Mucosa of rectum (tissue), 2 donors: ENCODE measurements around the gene LNX1.

Experiments used
- H3K27ac ChIP-seq, 2 donors: one replicate each; pipeline ENCODE4 v1.7.0; 2013; ENCODE audit warnings: inconsistent platforms in 2 of 2, low read depth in 2 of 2, low read length in 2 of 2
- H3K27me3 ChIP-seq, 2 donors: one replicate each; pipeline ENCODE4 v1.7.0; 2013; ENCODE audit warnings: low read length in 2 of 2; ENCODE audit not compliant: control insufficient read depth in 2 of 2, insufficient read depth in 2 of 2
- H3K36me3 ChIP-seq, 2 donors: one replicate each; pipeline ENCODE4 v1.7.0; 2013; ENCODE audit warnings: low read length in 2 of 2; ENCODE audit not compliant: control insufficient read depth in 2 of 2, insufficient read depth in 2 of 2
- H3K4me1 ChIP-seq, 2 donors: one replicate each; pipeline ENCODE4 v1.7.0; 2013; ENCODE audit warnings: low read length in 2 of 2, mild to moderate bottlenecking in 1 of 2; ENCODE audit not compliant: control insufficient read depth in 2 of 2, insufficient read depth in 2 of 2
- H3K4me3 ChIP-seq, 2 donors: one replicate each; pipeline ENCODE4 v1.7.0; 2013; ENCODE audit warnings: low read length in 2 of 2
- H3K9ac ChIP-seq, 2 donors: one replicate each; pipeline ENCODE4 v1.7.0; 2013; ENCODE audit warnings: low read length in 2 of 2, low read depth in 1 of 2, mild to moderate bottlenecking in 1 of 2
- H3K9me3 ChIP-seq, 2 donors: one replicate each; pipeline ENCODE4 v1.7.0; 2013; ENCODE audit warnings: low read length in 2 of 2; ENCODE audit not compliant: control insufficient read depth in 2 of 2
- donor health status: healthy.
- donor health status: Normal muscosa, but diverticular disease.

LNX1 gene

DNA sequence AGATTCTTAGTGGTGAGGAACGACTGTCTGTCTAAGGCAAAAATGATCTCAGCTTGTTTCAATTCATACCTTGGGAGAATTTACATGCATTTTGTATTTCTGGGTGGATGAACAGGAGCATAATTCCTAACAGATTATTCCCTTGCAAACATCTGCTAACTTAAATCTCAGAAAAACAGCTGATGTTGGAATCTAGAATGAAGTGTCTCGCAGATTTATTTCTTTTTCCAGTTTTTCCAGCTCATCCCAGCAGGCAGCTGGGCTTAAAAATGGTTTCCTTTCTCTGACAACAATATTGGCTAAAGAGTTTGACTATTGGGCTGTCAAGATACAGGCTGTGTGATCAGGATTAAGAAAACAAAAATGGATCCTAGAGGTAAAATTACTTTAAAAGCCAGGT lies 1.1 kb downstream of the LNX1 start:
- peaks cover 12 to 49% of the 10 kb centered on the region in 2 donors for H3K4me1 ChIP-seq
- peak overlapping the region; percentile 58 to 84 for H3K4me3 ChIP-seq
- peak overlapping the region in 1 of 2 donors; percentile 84 for H3K27ac ChIP-seq

DNA sequence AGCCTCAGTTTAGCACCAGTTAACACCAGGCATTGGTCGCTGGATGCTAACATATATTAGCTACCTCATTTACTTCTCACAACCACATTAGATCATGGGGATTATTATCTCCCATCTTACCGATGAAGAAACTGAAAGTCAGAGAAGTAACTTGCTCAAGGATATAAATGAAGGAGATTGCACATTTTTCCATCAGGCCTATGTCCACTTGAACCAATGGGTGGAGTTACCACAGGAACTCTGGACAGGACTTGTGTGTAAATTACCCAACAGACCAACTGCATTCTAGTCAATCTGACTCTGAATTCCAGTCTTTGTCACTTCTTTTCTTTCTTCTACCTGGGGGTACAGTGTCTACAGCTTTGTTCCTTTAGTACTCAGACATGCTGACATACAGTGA lies 1.8 kb downstream of the LNX1 start:
- H3K27me3 ChIP-seq = no peaks in the 10 kb centered on the region

More for the DNA sequence above, 1.1 kb downstream of the LNX1 start:
- no peaks in the 10 kb centered on the region for H3K9me3 ChIP-seq
- no peaks in the 10 kb centered on the region for H3K36me3 ChIP-seq
- H3K9ac ChIP-seq = peak overlapping the region in 1 of 2 donors; percentile 72
- H3K27me3 ChIP-seq = no peaks in the 10 kb centered on the region

DNA sequence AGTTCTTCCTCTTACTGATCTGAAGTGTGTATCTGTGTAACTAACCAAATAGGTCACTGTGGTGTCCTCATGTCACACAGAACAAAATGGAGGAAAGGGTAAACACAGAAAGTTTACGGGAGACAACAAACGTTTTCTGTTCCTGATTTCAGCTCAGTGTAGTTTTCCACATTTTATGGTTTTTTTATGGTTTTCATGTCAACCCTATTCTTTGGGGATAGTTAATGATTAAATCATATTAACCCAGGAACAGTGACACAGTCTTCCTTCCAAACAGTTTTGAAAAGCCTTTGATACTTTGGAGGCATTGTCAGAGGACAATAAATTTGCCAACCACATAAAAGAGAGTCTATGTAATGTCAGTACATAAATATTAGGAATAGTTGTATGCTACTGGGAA lies 4.2 kb downstream of the LNX1 start:
- H3K4me1 ChIP-seq = peaks cover 7 to 39% of the 10 kb centered on the region in 2 donors
- H3K36me3 ChIP-seq = no peaks in the 10 kb centered on the region
- peak overlapping the region; percentile 44 to 68 for H3K27ac ChIP-seq
- peak overlapping the region; percentile 18 to 50 for H3K4me3 ChIP-seq
- H3K27me3 ChIP-seq = no peaks in the 10 kb centered on the region
- H3K9me3 ChIP-seq = no peaks in the 10 kb centered on the region
- H3K9ac ChIP-seq = no peak overlapping the region

More for the DNA sequence above, 1.8 kb downstream of the LNX1 start:
- H3K36me3 ChIP-seq = no peaks in the 10 kb centered on the region
- peaks cover 12 to 49% of the 10 kb centered on the region in 2 donors for H3K4me1 ChIP-seq
- peak overlapping the region; percentile 58 to 84 for H3K4me3 ChIP-seq
- no peaks in the 10 kb centered on the region for H3K9me3 ChIP-seq
- peak overlapping the region in 1 of 2 donors; percentile 72 for H3K9ac ChIP-seq
- peak overlapping the region in 1 of 2 donors; percentile 84 for H3K27ac ChIP-seq

DNA sequence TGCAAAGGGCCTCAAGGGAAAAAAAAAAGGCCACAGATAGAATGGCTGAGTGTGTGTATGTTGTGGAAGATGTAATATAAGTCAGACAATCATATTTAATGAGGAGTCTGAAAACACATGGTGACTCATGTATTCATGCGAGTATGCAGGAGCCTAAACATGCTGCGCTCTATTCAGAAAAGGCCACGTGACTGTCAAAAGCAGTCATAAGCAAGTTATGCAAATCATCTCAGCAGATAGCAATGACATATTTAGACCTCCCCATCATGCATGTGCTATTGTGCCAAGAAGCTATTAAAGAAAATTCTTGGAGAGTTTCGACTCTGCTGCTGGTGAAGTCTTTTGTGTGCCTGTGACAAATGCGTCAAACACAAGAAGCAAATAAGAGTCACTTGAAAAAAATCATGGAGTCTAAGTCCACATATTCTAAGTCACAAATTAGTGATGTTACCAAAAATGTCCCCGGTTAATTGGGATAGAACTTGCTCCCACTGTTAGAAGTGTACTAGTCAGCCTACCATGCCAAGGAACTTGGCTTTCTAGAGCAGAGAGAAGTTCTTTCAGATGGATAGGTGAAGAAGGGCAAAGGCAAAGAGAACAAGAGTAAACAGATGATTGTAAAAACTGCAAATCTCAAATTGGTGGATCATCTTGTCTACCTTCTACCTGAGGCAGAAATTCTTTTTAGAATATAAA lies 5.0 kb downstream of the LNX1 start:
- Histone ChIP-seq H3K9ac (no peak overlapping the region), H3K9me3 (no peaks in the 10 kb centered on the region), H3K27me3 (no peaks in the 10 kb centered on the region), H3K4me3 (no peak overlapping the region), H3K36me3 (no peaks in the 10 kb centered on the region), H3K27ac (no peak overlapping the region), H3K4me1 (peaks cover 3 to 33% of the 10 kb centered on the region in 2 donors)

DNA sequence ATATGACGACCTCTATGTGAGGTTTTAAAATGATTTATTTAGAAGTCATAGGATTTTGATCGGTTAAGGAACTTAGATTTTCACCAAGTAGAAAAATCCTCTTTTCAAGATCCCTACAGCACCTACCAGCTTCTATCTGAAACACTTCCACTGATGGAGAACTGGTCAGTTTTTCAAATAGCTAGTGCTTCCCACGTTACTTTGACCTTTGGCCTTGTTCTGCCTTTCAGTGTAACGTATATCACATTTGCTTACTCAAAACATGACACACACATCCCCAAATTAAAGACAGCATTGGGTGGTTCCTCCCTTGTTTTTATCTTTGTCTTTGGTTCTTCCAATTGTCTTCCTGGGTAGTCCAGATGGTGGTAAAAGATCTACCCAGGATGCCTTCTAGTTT lies 6.6 kb downstream of the LNX1 start:
- Histone ChIP-seq H3K36me3 (no peaks in the 10 kb centered on the region), H3K9ac (no peak overlapping the region), H3K9me3 (no peaks in the 10 kb centered on the region), H3K27me3 (no peaks in the 10 kb centered on the region), H3K4me1 (peaks cover 3 to 28% of the 10 kb centered on the region in 2 donors), H3K27ac (no peak overlapping the region), H3K4me3 (no peak overlapping the region)

DNA sequence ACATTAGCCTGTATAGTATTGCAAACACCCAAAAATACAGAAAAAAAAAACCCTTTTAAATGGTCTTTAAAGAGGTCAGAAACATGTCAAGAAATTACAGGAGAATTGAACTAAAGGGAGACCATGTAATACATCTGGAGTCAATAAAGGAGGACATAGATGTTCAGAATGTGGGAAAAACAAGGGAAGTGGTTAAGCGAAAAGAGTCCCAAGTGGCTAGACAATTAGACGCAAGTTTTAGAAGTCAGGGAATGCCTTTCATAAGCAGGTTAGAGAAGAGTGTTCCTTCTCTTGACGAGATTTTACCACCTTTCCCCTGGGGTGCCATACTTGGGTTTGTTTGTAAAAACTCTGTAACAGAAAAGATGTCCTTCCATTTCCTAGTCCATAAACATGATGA lies 7.8 kb downstream of the LNX1 start:
- H3K9ac ChIP-seq = no peak overlapping the region
- no peaks in the 10 kb centered on the region for H3K9me3 ChIP-seq
- peaks cover 0 to 2% of the 10 kb centered on the region in 2 donors for H3K36me3 ChIP-seq
- H3K4me1 ChIP-seq = peaks cover 3 to 19% of the 10 kb centered on the region in 2 donors
- no peak overlapping the region for H3K27ac ChIP-seq
- H3K27me3 ChIP-seq = no peaks in the 10 kb centered on the region
- no peak overlapping the region for H3K4me3 ChIP-seq

DNA sequence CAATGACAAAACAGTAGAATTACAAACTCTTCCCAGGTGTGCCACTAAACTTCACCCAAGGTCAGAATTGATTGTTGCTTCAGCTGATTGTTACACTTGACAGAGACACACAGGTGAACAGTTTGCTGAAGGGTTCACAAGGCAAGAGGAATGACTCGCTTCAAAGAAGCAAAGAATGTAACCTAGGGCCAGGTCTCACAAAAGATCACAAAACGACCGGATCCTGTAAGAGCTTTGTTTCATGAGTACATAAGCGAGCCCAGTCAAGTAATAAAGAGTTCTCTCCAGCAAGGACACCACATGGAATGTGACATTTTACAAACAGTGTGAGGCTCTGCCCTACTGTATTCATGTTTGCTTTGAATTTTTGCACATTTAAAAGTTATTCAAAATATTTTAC lies 9.1 kb downstream of the LNX1 start:
- no peak overlapping the region for H3K9ac ChIP-seq

DNA sequence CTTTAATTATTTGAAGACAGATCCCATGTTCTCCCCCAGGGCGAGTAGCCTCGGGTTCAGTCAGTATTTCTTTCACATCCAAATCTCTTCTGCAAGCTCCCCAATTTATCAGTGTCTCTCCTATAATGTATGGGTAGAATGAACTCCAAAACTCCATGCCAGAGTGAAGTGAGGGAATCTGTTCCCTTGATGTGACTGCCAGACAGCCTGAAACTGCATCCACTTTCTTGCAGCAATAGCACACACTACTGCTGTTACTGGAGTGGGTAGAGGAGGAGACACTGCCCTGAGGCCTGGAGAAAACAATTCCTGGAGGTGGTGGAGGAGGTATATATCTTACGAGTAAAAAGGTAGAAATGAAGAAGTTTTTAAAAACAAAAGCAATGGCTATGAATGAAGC lies 11.0 kb downstream of the LNX1 start:
- H3K27me3 ChIP-seq = no peaks in the 10 kb centered on the region
- no peak overlapping the region for H3K4me3 ChIP-seq
- no peak overlapping the region for H3K9ac ChIP-seq
- peaks cover 0 to 2% of the 10 kb centered on the region in 2 donors for H3K36me3 ChIP-seq
- H3K4me1 ChIP-seq = peaks cover 12 to 14% of the 10 kb centered on the region in 2 donors
- no peaks in the 10 kb centered on the region for H3K9me3 ChIP-seq
- H3K27ac ChIP-seq = no peak overlapping the region

More for the DNA sequence above, 9.1 kb downstream of the LNX1 start:
- H3K27me3 ChIP-seq = no peaks in the 10 kb centered on the region
- H3K27ac ChIP-seq = no peak overlapping the region
- H3K4me1 ChIP-seq = peaks cover 6 to 11% of the 10 kb centered on the region in 2 donors
- peaks cover 0 to 2% of the 10 kb centered on the region in 2 donors for H3K36me3 ChIP-seq
- H3K9me3 ChIP-seq = no peaks in the 10 kb centered on the region
- no peak overlapping the region for H3K4me3 ChIP-seq

DNA sequence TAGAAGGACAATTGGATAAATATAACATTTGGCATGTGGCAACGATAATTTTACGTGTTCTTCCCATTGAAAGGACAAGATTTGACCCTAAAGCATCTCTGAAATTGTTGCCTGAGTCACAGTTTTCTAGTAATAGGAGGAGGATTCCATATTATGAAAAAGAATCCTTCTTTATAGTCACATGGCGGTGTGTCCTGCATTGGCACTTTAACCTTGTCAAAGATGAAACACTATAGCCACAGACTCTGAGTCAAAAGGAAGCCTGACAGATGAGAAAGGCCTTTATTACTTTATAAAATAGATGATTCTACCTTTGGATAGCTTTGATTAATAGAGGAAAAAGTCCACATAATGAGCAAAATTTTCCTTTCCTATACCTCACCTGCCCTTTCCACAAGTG lies 11.5 kb downstream of the LNX1 start:
- H3K27me3 ChIP-seq = no peaks in the 10 kb centered on the region
- H3K27ac ChIP-seq = no peak overlapping the region
- H3K9me3 ChIP-seq = no peaks in the 10 kb centered on the region
- H3K9ac ChIP-seq = no peak overlapping the region
- H3K36me3 ChIP-seq = peaks cover 0 to 2% of the 10 kb centered on the region in 2 donors
- H3K4me1 ChIP-seq = peaks cover 12 to 14% of the 10 kb centered on the region in 2 donors
- H3K4me3 ChIP-seq = no peak overlapping the region

DNA sequence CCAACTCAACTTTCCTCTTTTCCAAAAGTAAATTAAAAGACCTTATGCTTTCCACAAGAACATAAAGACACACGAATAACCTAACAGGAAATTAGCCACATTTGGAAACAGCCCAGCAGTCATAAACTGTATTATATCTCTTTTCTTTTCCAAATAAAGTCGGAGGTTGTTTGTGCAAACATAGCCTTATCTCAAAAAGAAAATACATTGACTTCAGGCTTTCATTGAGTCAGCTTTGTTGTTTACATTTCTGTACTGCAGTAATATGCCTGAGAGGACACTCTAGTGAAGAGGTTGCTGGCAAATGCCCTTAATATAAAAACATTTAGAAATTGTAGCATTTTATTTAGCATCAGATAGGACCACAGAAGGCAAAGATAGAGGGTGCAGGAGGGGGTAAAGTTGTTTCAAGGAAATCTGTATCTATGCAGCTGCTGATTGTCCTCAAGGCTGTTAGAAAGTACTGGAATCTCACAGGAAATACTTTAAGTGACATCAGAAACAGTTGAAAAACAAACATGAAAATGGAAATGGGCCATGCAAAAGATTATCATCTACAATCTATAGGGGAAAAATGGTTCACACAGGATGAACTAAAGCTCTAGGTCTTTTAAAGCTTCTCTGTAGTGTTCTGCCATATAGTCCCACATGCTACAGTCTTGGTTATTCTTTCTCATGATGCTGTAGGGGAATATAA lies 14.5 kb downstream of the LNX1 start:
- H3K36me3 ChIP-seq = peaks cover 11 to 13% of the 10 kb centered on the region in 2 donors
- peaks cover 12 to 14% of the 10 kb centered on the region in 2 donors for H3K4me1 ChIP-seq
- no peak overlapping the region for H3K27ac ChIP-seq
- H3K9me3 ChIP-seq = no peaks in the 10 kb centered on the region
- H3K27me3 ChIP-seq = no peaks in the 10 kb centered on the region
- H3K4me3 ChIP-seq = no peak overlapping the region
- no peak overlapping the region for H3K9ac ChIP-seq
